Measurements from ENCODE around the gene STX19. TPM values are rescaled to one million over a fixed set of nuclear protein-coding genes. Genes with fewer than 3 reads are reported as not detected.

Gene STX19
- total RNA-seq, 1 experiment from 2014 or later: not detected

GRCh38 chr3:93969997-93970396 is 58.4 kb downstream of the STX19 start:
- Histone ChIP-seq H4K5ac (ENCODE audit: insufficient read length, low read depth, low read length) (no peak overlapping the region), H3K23me2 (ENCODE audit: insufficient read length, low read depth, low read length, poor library complexity, severe bottlenecking) (no peaks in the 10 kb centered on the region), H2AFZ (ENCODE audit: low read length) (no peak overlapping the region), H3K9me3 (ENCODE audit: control insufficient read depth, low read depth, low read length) (no peaks in the 10 kb centered on the region), H3K4me2 (ENCODE audit: insufficient read depth, insufficient read length, low read length) (no peak overlapping the region), H2BK20ac (ENCODE audit: low read depth, low read length, poor library complexity, severe bottlenecking) (no peak overlapping the region), H3K14ac (ENCODE audit: insufficient read depth, low read length) (no peak overlapping the region), H2BK5ac (ENCODE audit: insufficient read length, low read length) (no peak overlapping the region), H2BK12ac (ENCODE audit: insufficient read length, low read depth, low read length) (no peak overlapping the region), H3K27me3 (ENCODE audit: insufficient read depth, low read length) (no peaks in the 10 kb centered on the region; the same call in 1 of the 2 replicates), H2BK15ac (ENCODE audit: low read depth, low read length) (no peak overlapping the region), H3K27ac (ENCODE audit: insufficient read length, low read depth, low read length) (no peak overlapping the region), H3K23ac (ENCODE audit: insufficient read length, low read depth, low read length) (no peak overlapping the region), H2AK5ac (ENCODE audit: insufficient read length, low read length) (no peak overlapping the region), H3K18ac (ENCODE audit: insufficient read length, low read depth, low read length) (no peak overlapping the region), H3K4me1 (ENCODE audit: insufficient read depth, low read length) (no peaks in the 10 kb centered on the region), H3K4ac (ENCODE audit: low read depth, low read length) (no peak overlapping the region), H4K20me1 (ENCODE audit: control insufficient read depth, insufficient read depth, insufficient read length) (no peaks in the 10 kb centered on the region), H4K91ac (ENCODE audit: insufficient read length, low read depth, low read length) (no peak overlapping the region), H3K9ac (ENCODE audit: extremely low read depth, insufficient read length, low read length) (no peak overlapping the region), H3K56ac (ENCODE audit: insufficient read length, low read depth, low read length) (no peak overlapping the region), H3T11ph (ENCODE audit: low read length) (no peak overlapping the region), H3K79me2 (ENCODE audit: insufficient read depth, low read length) (no peaks in the 10 kb centered on the region), H4K8ac (replicated peaks; ENCODE audit: insufficient read length, low read depth, low read length) (no peak overlapping the region), H2BK120ac (ENCODE audit: low read depth, low read length, poor library complexity, severe bottlenecking) (no peak overlapping the region), H3K79me1 (ENCODE audit: insufficient read depth, low read depth, low read length, poor library complexity, severe bottlenecking) (no peaks in the 10 kb centered on the region)
- no CpG with 5 or more reads among the region's 1 CpG for WGBS (ENCODE audit: extremely low coverage, insufficient read length, low lambda C conversion rate)
- no peak for DNase-seq
- H3K4me3 Mint-ChIP-seq: no peak overlapping the region
- peaks cover 24% of the 10 kb centered on the region for H3K27me3 Mint-ChIP-seq (ENCODE audit: low read depth)
- H3K9me3 Mint-ChIP-seq: peaks cover 14 to 28% of the 10 kb centered on the region in 2 experiments
- H3K27ac Mint-ChIP-seq: no peak overlapping the region
- H3K4me1 Mint-ChIP-seq: peaks cover 9 to 12% of the 10 kb centered on the region in 2 experiments
- H3K36me3 Mint-ChIP-seq (ENCODE audit: insufficient read depth in 1 of 3, low read depth in 3 of 3): peaks cover 0 to 5% (median 0%) of the 10 kb centered on the region in 3 experiments; a peak in 2 of 7 replicates
- no peak for TF ChIP-seq CTCF (conservative IDR thresholded peaks at IDR 0.05)
